GM19328 (cell line): ENCODE data around the gene ARF3.
"Not testable (repeated sequence)": the region's sequence is repeated elsewhere in the genome, so short reads cannot be mapped to it uniquely, and the experiment has no call there.

ENCODE experiments used
- ATAC-seq: cut with Tn5 transposase; IDR thresholded peaks from one replicate; pipeline ENCODE4 v1.9.1; 2021; ENCODE audit warnings: mild to moderate bottlenecking, moderate library complexity; ENCODE audit not compliant: unreplicated experiment

The ARF3 gene

GRCh38 chr12:48932878-48933277, 24.4 kb downstream of the ARF3 start:
- ATAC-seq, result no peak

- no peak for ATAC-seq
Measured at GRCh38 chr12:48930475-48930874, 26.8 kb downstream of the ARF3 start.

- ATAC-seq, result no peak
Measured at GRCh38 chr12:48929551-48929950, 27.7 kb downstream of the ARF3 start.

- no peak for ATAC-seq
Measured at GRCh38 chr12:48927261-48927660, 30.0 kb downstream of the ARF3 start.

GRCh38 chr12:48925304-48926011, 31.8 kb downstream of the ARF3 start, which contains the start of gene FKBP11:
FKBP11 (minus strand) TSS chr12:48925492; CDS start chr12:48925428, 64 bp downstream.
- peak; percentile 74 for ATAC-seq

- peak; percentile 82 for ATAC-seq
Measured at GRCh38 chr12:48924617-48925303, 32.5 kb downstream of the ARF3 start.

- no peak for ATAC-seq
Measured at GRCh38 chr12:48923117-48923516, 34.2 kb downstream of the ARF3 start.

- ATAC-seq, result no peak
Measured at GRCh38 chr12:48917857-48918537, 39.3 kb downstream of the ARF3 start.

- no peak for ATAC-seq
Measured at GRCh38 chr12:48910196-48910595, 47.1 kb downstream of the ARF3 start.

- ATAC-seq, result not testable (repeated sequence)
Measured at GRCh38 chr12:48909698-48910097, 47.6 kb downstream of the ARF3 start.

- ATAC-seq, result no peak
Measured at GRCh38 chr12:48907245-48907644, 50.0 kb downstream of the ARF3 start.

GRCh38 chr12:48903982-48904411, 53.3 kb downstream of the ARF3 start:
- peak; percentile 65 for ATAC-seq

GRCh38 chr12:48903363-48903981, 53.8 kb downstream of the ARF3 start:
- ATAC-seq, result no peak

GRCh38 chr12:48901278-48901677, 56.0 kb downstream of the ARF3 start:
- ATAC-seq, result no peak

GRCh38 chr12:48899651-48900050, 57.6 kb downstream of the ARF3 start:
- no peak for ATAC-seq

GRCh38 chr12:48894271-48894670, 63.0 kb downstream of the ARF3 start:
- no peak for ATAC-seq

GRCh38 chr12:48890657-48891418, 66.4 kb downstream of the ARF3 start:
- no peak for ATAC-seq

- no peak for ATAC-seq
Measured at GRCh38 chr12:48889679-48890078, 67.6 kb downstream of the ARF3 start.
